Body of pancreas (tissue), 4 donors: ENCODE measurements around the gene NCOR2.

Experiments
- CTCF ChIP-seq, 7 experiments: fragments of 450-650 bp in 4 of 7; fragments of 200-600 bp in 3 of 7; sonication (generic) in 3 of 7; IDR thresholded peaks; one replicate each; pipeline ENCODE4 v1.5.1; 2016 to 2019; ENCODE audit warnings: antibody characterized with exemption in 7 of 7
- POLR2A ChIP-seq, 3 donors: fragments of 450-650 bp; IDR thresholded peaks; one replicate each; pipeline ENCODE4 v1.6.1; 2016; ENCODE audit warnings: antibody characterized with exemption in 3 of 3, mild to moderate bottlenecking in 2 of 3

- TF ChIP-seq POLR2A (IDR thresholded peaks at IDR 0.05) (no peak), CTCF (IDR thresholded peaks at IDR 0.05) (no peak)
Measured at GRCh38 chr12:124601706-124602105, 34.3 kb upstream of the NCOR2 start.
